H9 (cell line): ENCODE data around the gene CHSY3. TPM values are rescaled to one million over a fixed set of nuclear protein-coding genes. Genes with fewer than 3 reads are reported as not detected.

Experiments
- DNase-seq: peaks from one replicate; pipeline ENCODE4 v3.0.0-alpha.2; 2017
- H2AFZ ChIP-seq: one replicate; pipeline ENCODE4 v1.6.1; 2013; ENCODE audit warnings: mild to moderate bottlenecking, low read length, control low read depth, moderate library complexity
- H2AK5ac ChIP-seq: 2 replicates; pipeline ENCODE4 v1.6.1; 2013; ENCODE audit warnings: low read length, control low read depth, mixed read lengths; ENCODE audit not compliant: insufficient read length
- H2BK120ac ChIP-seq: one replicate; pipeline ENCODE4 v1.6.1; 2013; ENCODE audit warnings: low read depth, mild to moderate bottlenecking, low read length, control low read depth, inconsistent platforms; ENCODE audit not compliant: poor library complexity, severe bottlenecking
- H2BK12ac ChIP-seq: 2 replicates; pipeline ENCODE4 v1.6.1; 2013; ENCODE audit warnings: low read length, control low read depth, mixed read lengths, low read depth; ENCODE audit not compliant: insufficient read length
- H2BK15ac ChIP-seq: 2 replicates; pipeline ENCODE4 v1.6.1; 2013; ENCODE audit warnings: low read depth, low read length, control low read depth
- H2BK20ac ChIP-seq: one replicate; pipeline ENCODE4 v1.6.1; 2013; ENCODE audit warnings: low read depth, mild to moderate bottlenecking, low read length, control low read depth, inconsistent platforms; ENCODE audit not compliant: poor library complexity, severe bottlenecking
- H2BK5ac ChIP-seq: 2 replicates; pipeline ENCODE4 v1.6.1; 2013; ENCODE audit warnings: low read length, control low read depth, mixed read lengths; ENCODE audit not compliant: insufficient read length
- H3K14ac ChIP-seq: 2 replicates; pipeline ENCODE4 v1.6.1; 2013; ENCODE audit warnings: low read length, control low read depth; ENCODE audit not compliant: insufficient read depth
- H3K18ac ChIP-seq: 2 replicates; pipeline ENCODE4 v1.6.1; 2013; ENCODE audit warnings: low read depth, mild to moderate bottlenecking, mixed read lengths, low read length, control low read depth; ENCODE audit not compliant: insufficient read length
- H3K23ac ChIP-seq: 2 replicates; pipeline ENCODE4 v1.6.1; 2013; ENCODE audit warnings: low read length, control low read depth, mixed read lengths, low read depth; ENCODE audit not compliant: insufficient read length
- H3K23me2 ChIP-seq: 2 replicates; pipeline ENCODE4 v1.6.1; 2013; ENCODE audit warnings: low read depth, mild to moderate bottlenecking, mixed read lengths, low read length, control low read depth; ENCODE audit not compliant: insufficient read length, poor library complexity, severe bottlenecking
- H3K27ac ChIP-seq: 2 replicates; pipeline ENCODE4 v1.5.1; 2013; ENCODE audit warnings: low read length, control low read depth, mixed read lengths, low read depth; ENCODE audit not compliant: insufficient read length
- H3K27me3 ChIP-seq: 2 replicates; pipeline ENCODE4 v1.6.1; 2013; ENCODE audit warnings: low read length, control low read depth, inconsistent platforms; ENCODE audit not compliant: insufficient read depth
- H3K4ac ChIP-seq: 2 replicates; pipeline ENCODE4 v1.6.1; 2013; ENCODE audit warnings: low read depth, mild to moderate bottlenecking, control low read depth, inconsistent platforms, low read length, moderate library complexity
- H3K4me1 ChIP-seq: 2 replicates; pipeline ENCODE4 v1.6.1; 2013; ENCODE audit warnings: low read length, control low read depth, inconsistent platforms; ENCODE audit not compliant: insufficient read depth
- H3K4me2 ChIP-seq: 2 replicates; pipeline ENCODE4 v1.6.1; 2013; ENCODE audit warnings: low read length, control low read depth, mixed read lengths; ENCODE audit not compliant: insufficient read length, insufficient read depth
- H3K56ac ChIP-seq: 2 replicates; pipeline ENCODE4 v1.6.1; 2013; ENCODE audit warnings: low read depth, mild to moderate bottlenecking, mixed read lengths, low read length, control low read depth; ENCODE audit not compliant: insufficient read length
- H3K79me1 ChIP-seq: 2 replicates; pipeline ENCODE4 v1.6.1; 2013; ENCODE audit warnings: low read depth, mild to moderate bottlenecking, moderate library complexity, low read length, control low read depth, inconsistent platforms; ENCODE audit not compliant: insufficient read depth, poor library complexity, severe bottlenecking
- H3K79me2 ChIP-seq: 2 replicates; pipeline ENCODE4 v1.6.1; 2013; ENCODE audit warnings: low read length, control low read depth, inconsistent platforms; ENCODE audit not compliant: insufficient read depth
- H3K9ac ChIP-seq: 2 replicates; pipeline ENCODE4 v1.6.1; 2013; ENCODE audit warnings: low read length, control low read depth, mixed read lengths; ENCODE audit not compliant: insufficient read length; ENCODE audit errors: extremely low read depth
- H3K9me3 ChIP-seq: one replicate; pipeline ENCODE4 v1.6.1; 2013; ENCODE audit warnings: low read depth, low read length, inconsistent platforms; ENCODE audit not compliant: control insufficient read depth
- H3T11ph ChIP-seq: one replicate; pipeline ENCODE4 v1.6.1; 2013; ENCODE audit warnings: mild to moderate bottlenecking, low read length, control low read depth, inconsistent platforms
- H4K20me1 ChIP-seq: one replicate; pipeline ENCODE4 v1.6.1; 2013; ENCODE audit not compliant: control insufficient read depth, insufficient read length, insufficient read depth
- H4K5ac ChIP-seq: 2 replicates; pipeline ENCODE4 v1.6.1; 2013; ENCODE audit warnings: low read depth, mild to moderate bottlenecking, mixed read lengths, low read length, control low read depth; ENCODE audit not compliant: insufficient read length
- H4K8ac ChIP-seq: replicated peaks from 2 replicates; pipeline ENCODE4 v1.6.1; 2013; ENCODE audit warnings: low read length, control low read depth, mixed read lengths, low read depth; ENCODE audit not compliant: insufficient read length
- H4K91ac ChIP-seq: 2 replicates; pipeline ENCODE4 v1.6.1; 2013; ENCODE audit warnings: low read depth, mild to moderate bottlenecking, moderate library complexity, mixed read lengths, low read length, control low read depth; ENCODE audit not compliant: insufficient read length
- H3K27ac Mint-ChIP-seq, 3 experiments: 2 replicates in 2 of 3; 3 replicates in 1 of 3; pipeline ENCODE4 v1.8.0; 2020 to 2021; ENCODE audit warnings: mixed read lengths in 3 of 3, mild to moderate bottlenecking in 1 of 3, moderate library complexity in 1 of 3
- H3K27me3 Mint-ChIP-seq: 2 replicates; pipeline ENCODE4 v1.8.0; 2021; ENCODE audit warnings: low read depth, mild to moderate bottlenecking, moderate library complexity, mixed read lengths
- H3K36me3 Mint-ChIP-seq, 3 experiments: 2 replicates in 2 of 3; 3 replicates in 1 of 3; pipeline ENCODE4 v1.8.0; 2020 to 2021; ENCODE audit warnings: low read depth in 3 of 3, mixed read lengths in 3 of 3; ENCODE audit not compliant: insufficient read depth in 1 of 3
- H3K4me1 Mint-ChIP-seq, 2 experiments: 2 replicates each; pipeline ENCODE4 v1.8.0; 2020; ENCODE audit warnings: mixed read lengths in 2 of 2
- H3K4me3 Mint-ChIP-seq, 2 experiments: 2 replicates in 1 of 2; 3 replicates in 1 of 2; pipeline ENCODE4 v1.8.0; 2020 to 2021; ENCODE audit warnings: mild to moderate bottlenecking in 2 of 2, mixed read lengths in 2 of 2, moderate library complexity in 1 of 2
- H3K9me3 Mint-ChIP-seq, 2 experiments: 2 replicates in 1 of 2; 3 replicates in 1 of 2; pipeline ENCODE4 v1.8.0; 2020; ENCODE audit warnings: mild to moderate bottlenecking in 2 of 2, mixed read lengths in 2 of 2, moderate library complexity in 1 of 2
- CTCF ChIP-seq: fragments of 200-600 bp; sonication (generic); conservative IDR thresholded peaks from 3 replicates; pipeline ENCODE4 v1.8.0; 2021; ENCODE audit warnings: antibody characterized with exemption, mild to moderate bottlenecking
- WGBS: extraction: QIAGEN DNeasy Blood & Tissue Kit; methylation state at CpG from one replicate; pipeline ENCODE4 v1.1.7; 2013; ENCODE audit warnings: missing lambda C conversion rate, low lambda C conversion rate, mixed read lengths; ENCODE audit not compliant: insufficient read length; ENCODE audit errors: extremely low coverage; 5-methylcytosine and 5-hydroxymethylcytosine counted together
- total RNA-seq: library from RNA; stranded (reverse); gene quantifications from 2 replicates; pipeline ENCODE4 v1.2.1, GENCODE V29; 2021

Gene CHSY3
- total RNA-seq, 1 experiment from 2014 or later, result 0.37 TPM

- Histone ChIP-seq H3K4ac (no peak overlapping the region), H3K4me2 (no peak overlapping the region), H3K9me3 (no peaks in the 10 kb centered on the region), H3K27me3 (no peaks in the 10 kb centered on the region), H2AFZ (no peak overlapping the region), H2BK20ac (no peak overlapping the region), H3K56ac (no peak overlapping the region), H3K23ac (no peak overlapping the region), H2BK15ac (no peak overlapping the region), H2BK12ac (no peak overlapping the region), H3K4me1 (no peaks in the 10 kb centered on the region), H3K23me2 (no peaks in the 10 kb centered on the region), H4K20me1 (no peaks in the 10 kb centered on the region), H4K8ac (no peak overlapping the region), H3K79me2 (no peaks in the 10 kb centered on the region), H3K14ac (no peak overlapping the region), H3K9ac (no peak overlapping the region), H2BK5ac (no peak overlapping the region), H4K5ac (no peak overlapping the region), H3K27ac (no peak overlapping the region), H3T11ph (no peak overlapping the region), H3K18ac (no peak overlapping the region), H4K91ac (no peak overlapping the region), H2AK5ac (no peak overlapping the region), H3K79me1 (no peaks in the 10 kb centered on the region), H2BK120ac (no peak overlapping the region)
- Mint-ChIP-seq H3K9me3 (peaks cover 0 to 2% of the 10 kb centered on the region in 2 experiments; a peak in 3 of 5 replicates), H3K27me3 (no peaks in the 10 kb centered on the region), H3K36me3 (peaks cover 0 to 4% (median 3%) of the 10 kb centered on the region in 3 experiments; a peak in 4 of 7 replicates), H3K4me1 (peaks cover under 1 to 4% of the 10 kb centered on the region in 2 experiments; a peak in 3 of 4 replicates), H3K27ac (no peak overlapping the region), H3K4me3 (no peak overlapping the region)
- no peak for DNase-seq
- no CpG with 5 or more reads among the region's 4 CpGs for WGBS
- no peak for TF ChIP-seq CTCF
Observed at GRCh38 chr5:129921204-129921603, 16.9 kb downstream of the CHSY3 start.
